ENCODE measurements around the gene OR10A6. TPM values are rescaled to one million over a fixed set of nuclear protein-coding genes. Genes with fewer than 3 reads are reported as not detected.

Gene OR10A6
- polyA plus RNA-seq: not detected

- no peaks in the 10 kb centered on the region for H3K4me1 ChIP-seq (ENCODE audit: control insufficient read depth in 2 of 2, insufficient read depth in 2 of 2, low read length in 1 of 2)
- H3K36me3 ChIP-seq (ENCODE audit: control insufficient read depth in 2 of 2, insufficient read depth in 2 of 2, low read length in 1 of 2): no peaks in the 10 kb centered on the region
- no peak within 1 kb of the TSS for H3K4me3 ChIP-seq (ENCODE audit: low read depth in 1 of 2, low read length in 2 of 2)
- H3K27ac ChIP-seq (ENCODE audit: low read depth in 2 of 2, low read length in 1 of 2): no peak within 1 kb of the TSS
- no peaks in the 10 kb centered on the region for H3K9me3 ChIP-seq (ENCODE audit: control insufficient read depth in 2 of 2, insufficient read depth in 1 of 2, low read depth in 1 of 2, low read length in 1 of 2)
- H3K27me3 ChIP-seq (ENCODE audit: control insufficient read depth in 1 of 2, insufficient read depth in 2 of 2, low read length in 2 of 2): no peaks in the 10 kb centered on the region
- 78 to 79% methylated on average over 4 of the region's 4 CpGs for WGBS, 2 donors
Measured at GRCh38 chr11:7931168-7931567, at the start of gene OR10A6. Gene OR10A6 (minus strand): TSS chr11:7931268. CDS start chr11:7928662, 2,606 bp downstream.

GRCh38 chr11:7977232-7977917 is 46.3 kb upstream of the OR10A6 start:
- Histone ChIP-seq H3K36me3 (ENCODE audit: control insufficient read depth in 2 of 2, insufficient read depth in 2 of 2, low read length in 1 of 2) (no peaks in the 10 kb centered on the region), H3K9me3 (ENCODE audit: control insufficient read depth in 2 of 2, insufficient read depth in 1 of 2, low read depth in 1 of 2, low read length in 1 of 2) (no peaks in the 10 kb centered on the region), H3K27ac (ENCODE audit: low read depth in 2 of 2, low read length in 1 of 2) (no peak overlapping the region), H3K4me3 (ENCODE audit: low read depth in 1 of 2, low read length in 2 of 2) (no peak overlapping the region), H3K4me1 (ENCODE audit: control insufficient read depth in 2 of 2, insufficient read depth in 2 of 2, low read length in 1 of 2) (no peaks in the 10 kb centered on the region), H3K27me3 (ENCODE audit: control insufficient read depth in 1 of 2, insufficient read depth in 2 of 2, low read length in 2 of 2) (no peaks in the 10 kb centered on the region)
- WGBS, 2 donors: 56% methylated on average over 5 of the region's 5 CpGs

GRCh38 chr11:7974668-7975067 is 43.6 kb upstream of the OR10A6 start:
- Histone ChIP-seq H3K27ac (ENCODE audit: low read depth in 2 of 2, low read length in 1 of 2) (no peak overlapping the region), H3K36me3 (ENCODE audit: control insufficient read depth in 2 of 2, insufficient read depth in 2 of 2, low read length in 1 of 2) (no peaks in the 10 kb centered on the region), H3K4me3 (ENCODE audit: low read depth in 1 of 2, low read length in 2 of 2) (no peak overlapping the region), H3K4me1 (ENCODE audit: control insufficient read depth in 2 of 2, insufficient read depth in 2 of 2, low read length in 1 of 2) (no peaks in the 10 kb centered on the region), H3K9me3 (ENCODE audit: control insufficient read depth in 2 of 2, insufficient read depth in 1 of 2, low read depth in 1 of 2, low read length in 1 of 2) (no peaks in the 10 kb centered on the region), H3K27me3 (ENCODE audit: control insufficient read depth in 1 of 2, insufficient read depth in 2 of 2, low read length in 2 of 2) (no peaks in the 10 kb centered on the region)
- WGBS, 2 donors: 77 to 86% methylated on average over 2 of the region's 2 CpGs

- Histone ChIP-seq H3K27ac (ENCODE audit: low read depth in 2 of 2, low read length in 1 of 2) (no peak overlapping the region), H3K27me3 (ENCODE audit: control insufficient read depth in 1 of 2, insufficient read depth in 2 of 2, low read length in 2 of 2) (no peaks in the 10 kb centered on the region), H3K4me3 (ENCODE audit: low read depth in 1 of 2, low read length in 2 of 2) (no peak overlapping the region), H3K4me1 (ENCODE audit: control insufficient read depth in 2 of 2, insufficient read depth in 2 of 2, low read length in 1 of 2) (no peaks in the 10 kb centered on the region), H3K36me3 (ENCODE audit: control insufficient read depth in 2 of 2, insufficient read depth in 2 of 2, low read length in 1 of 2) (no peaks in the 10 kb centered on the region), H3K9me3 (ENCODE audit: control insufficient read depth in 2 of 2, insufficient read depth in 1 of 2, low read depth in 1 of 2, low read length in 1 of 2) (no peaks in the 10 kb centered on the region)
- 81 to 85% methylated on average over 5 of the region's 5 CpGs for WGBS, 2 donors
Measured at GRCh38 chr11:7973011-7973410, 41.9 kb upstream of the OR10A6 start.

- Histone ChIP-seq H3K36me3 (ENCODE audit: control insufficient read depth in 2 of 2, insufficient read depth in 2 of 2, low read length in 1 of 2) (no peaks in the 10 kb centered on the region), H3K27ac (ENCODE audit: low read depth in 2 of 2, low read length in 1 of 2) (no peak overlapping the region), H3K9me3 (ENCODE audit: control insufficient read depth in 2 of 2, insufficient read depth in 1 of 2, low read depth in 1 of 2, low read length in 1 of 2) (no peaks in the 10 kb centered on the region), H3K27me3 (ENCODE audit: control insufficient read depth in 1 of 2, insufficient read depth in 2 of 2, low read length in 2 of 2) (no peaks in the 10 kb centered on the region), H3K4me1 (ENCODE audit: control insufficient read depth in 2 of 2, insufficient read depth in 2 of 2, low read length in 1 of 2) (no peaks in the 10 kb centered on the region), H3K4me3 (ENCODE audit: low read depth in 1 of 2, low read length in 2 of 2) (no peak overlapping the region)
Measured at GRCh38 chr11:7971846-7972245, 40.8 kb upstream of the OR10A6 start.

GRCh38 chr11:7969756-7970646 is 38.9 kb upstream of the OR10A6 start:
- Histone ChIP-seq H3K4me3 (ENCODE audit: low read depth in 1 of 2, low read length in 2 of 2) (no peak overlapping the region), H3K4me1 (ENCODE audit: control insufficient read depth in 2 of 2, insufficient read depth in 2 of 2, low read length in 1 of 2) (no peaks in the 10 kb centered on the region), H3K27me3 (ENCODE audit: control insufficient read depth in 1 of 2, insufficient read depth in 2 of 2, low read length in 2 of 2) (no peaks in the 10 kb centered on the region), H3K9me3 (ENCODE audit: control insufficient read depth in 2 of 2, insufficient read depth in 1 of 2, low read depth in 1 of 2, low read length in 1 of 2) (no peaks in the 10 kb centered on the region), H3K27ac (ENCODE audit: low read depth in 2 of 2, low read length in 1 of 2) (no peak overlapping the region), H3K36me3 (ENCODE audit: control insufficient read depth in 2 of 2, insufficient read depth in 2 of 2, low read length in 1 of 2) (no peaks in the 10 kb centered on the region)
- 62 to 64% methylated on average over 3 of the region's 3 CpGs for WGBS, 2 donors

- no peaks in the 10 kb centered on the region for H3K4me1 ChIP-seq (ENCODE audit: control insufficient read depth in 2 of 2, insufficient read depth in 2 of 2, low read length in 1 of 2)
- 52 to 62% methylated on average over 2 of the region's 2 CpGs for WGBS, 2 donors
- no peaks in the 10 kb centered on the region for H3K36me3 ChIP-seq (ENCODE audit: control insufficient read depth in 2 of 2, insufficient read depth in 2 of 2, low read length in 1 of 2)
- H3K27ac ChIP-seq (ENCODE audit: low read depth in 2 of 2, low read length in 1 of 2): no peak overlapping the region
- H3K9me3 ChIP-seq (ENCODE audit: control insufficient read depth in 2 of 2, insufficient read depth in 1 of 2, low read depth in 1 of 2, low read length in 1 of 2): no peaks in the 10 kb centered on the region
- no peaks in the 10 kb centered on the region for H3K27me3 ChIP-seq (ENCODE audit: control insufficient read depth in 1 of 2, insufficient read depth in 2 of 2, low read length in 2 of 2)
- H3K4me3 ChIP-seq (ENCODE audit: low read depth in 1 of 2, low read length in 2 of 2): no peak overlapping the region
Measured at GRCh38 chr11:7968686-7969085, 37.6 kb upstream of the OR10A6 start.

- Histone ChIP-seq H3K27me3 (ENCODE audit: control insufficient read depth in 1 of 2, insufficient read depth in 2 of 2, low read length in 2 of 2) (peaks cover 0 to 4% of the 10 kb centered on the region in 2 donors), H3K36me3 (ENCODE audit: control insufficient read depth in 2 of 2, insufficient read depth in 2 of 2, low read length in 1 of 2) (no peaks in the 10 kb centered on the region)
Measured at GRCh38 chr11:7967826-7968225, 36.8 kb upstream of the OR10A6 start.

GRCh38 chr11:7967097-7967496 is 36.0 kb upstream of the OR10A6 start:
- Histone ChIP-seq H3K4me3 (ENCODE audit: low read depth in 1 of 2, low read length in 2 of 2) (no peak overlapping the region), H3K27me3 (ENCODE audit: control insufficient read depth in 1 of 2, insufficient read depth in 2 of 2, low read length in 2 of 2) (peaks cover 0 to 4% of the 10 kb centered on the region in 2 donors), H3K27ac (ENCODE audit: low read depth in 2 of 2, low read length in 1 of 2) (no peak overlapping the region), H3K4me1 (ENCODE audit: control insufficient read depth in 2 of 2, insufficient read depth in 2 of 2, low read length in 1 of 2) (no peaks in the 10 kb centered on the region), H3K36me3 (ENCODE audit: control insufficient read depth in 2 of 2, insufficient read depth in 2 of 2, low read length in 1 of 2) (no peaks in the 10 kb centered on the region), H3K9me3 (ENCODE audit: control insufficient read depth in 2 of 2, insufficient read depth in 1 of 2, low read depth in 1 of 2, low read length in 1 of 2) (peaks cover 0 to 3% of the 10 kb centered on the region in 2 donors)
- WGBS, 2 donors: 73 to 83% methylated on average over 1 of the region's 1 CpG

More at GRCh38 chr11:7967826-7968225, 36.8 kb upstream of the OR10A6 start:
- Histone ChIP-seq H3K9me3 (ENCODE audit: control insufficient read depth in 2 of 2, insufficient read depth in 1 of 2, low read depth in 1 of 2, low read length in 1 of 2) (peaks cover 0 to 3% of the 10 kb centered on the region in 2 donors), H3K4me1 (ENCODE audit: control insufficient read depth in 2 of 2, insufficient read depth in 2 of 2, low read length in 1 of 2) (no peaks in the 10 kb centered on the region), H3K27ac (ENCODE audit: low read depth in 2 of 2, low read length in 1 of 2) (no peak overlapping the region), H3K4me3 (ENCODE audit: low read depth in 1 of 2, low read length in 2 of 2) (no peak overlapping the region)
